ENCODE measurements around the gene MCTP1. TPM values are rescaled to one million over a fixed set of nuclear protein-coding genes. Genes with fewer than 3 reads are reported as not detected.

The MCTP1 gene
- total RNA-seq, 1 experiment from 2014 or later: 2.5 TPM

GRCh38 chr5:94699562-94699961 lies 585.3 kb downstream of the MCTP1 start:
- no peak overlapping the region for H3K4me2 ChIP-seq (ENCODE audit: insufficient read depth, insufficient read length, low read length)
- no peak overlapping the region for H2BK120ac ChIP-seq (ENCODE audit: low read depth, low read length, poor library complexity, severe bottlenecking)
- Mint-ChIP-seq H3K4me1 (no peaks in the 10 kb centered on the region), H3K27me3 (ENCODE audit: low read depth) (no peaks in the 10 kb centered on the region), H3K36me3 (ENCODE audit: insufficient read depth in 1 of 3, low read depth in 3 of 3) (peaks cover 16 to 21% (median 20%) of the 10 kb centered on the region in 3 experiments), H3K9me3 (no peaks in the 10 kb centered on the region; a peak in 2 of 5 replicates), H3K4me3 (no peak overlapping the region), H3K27ac (no peak overlapping the region)
- no peak overlapping the region for H4K8ac ChIP-seq (replicated peaks; ENCODE audit: insufficient read length, low read depth, low read length)
- H3K56ac ChIP-seq (ENCODE audit: insufficient read length, low read depth, low read length): no peak overlapping the region
- no peak overlapping the region for H3K18ac ChIP-seq (ENCODE audit: insufficient read length, low read depth, low read length)
- H4K20me1 ChIP-seq (ENCODE audit: control insufficient read depth, insufficient read depth, insufficient read length): no peaks in the 10 kb centered on the region
- H3K79me1 ChIP-seq (ENCODE audit: insufficient read depth, low read depth, low read length, poor library complexity, severe bottlenecking): no peaks in the 10 kb centered on the region
- no peak overlapping the region for H3K23ac ChIP-seq (ENCODE audit: insufficient read length, low read depth, low read length)
- H3T11ph ChIP-seq (ENCODE audit: low read length): no peak overlapping the region
- H4K91ac ChIP-seq (ENCODE audit: insufficient read length, low read depth, low read length): no peak overlapping the region
- DNase-seq: no peak
- no peaks in the 10 kb centered on the region for H3K9me3 ChIP-seq (ENCODE audit: control insufficient read depth, low read depth, low read length)
- H2BK5ac ChIP-seq (ENCODE audit: insufficient read length, low read length): no peak overlapping the region
- no peaks in the 10 kb centered on the region for H3K79me2 ChIP-seq (ENCODE audit: insufficient read depth, low read length)
- H2BK15ac ChIP-seq (ENCODE audit: low read depth, low read length): no peak overlapping the region
- H2BK20ac ChIP-seq (ENCODE audit: low read depth, low read length, poor library complexity, severe bottlenecking): no peak overlapping the region
- no peaks in the 10 kb centered on the region for H3K23me2 ChIP-seq (ENCODE audit: insufficient read length, low read depth, low read length, poor library complexity, severe bottlenecking)
- H3K27ac ChIP-seq (ENCODE audit: insufficient read length, low read depth, low read length): no peak overlapping the region
- H3K9ac ChIP-seq (ENCODE audit: extremely low read depth, insufficient read length, low read length): no peak overlapping the region
- TF ChIP-seq CTCF (conservative IDR thresholded peaks at IDR 0.05): no peak
- H3K4me1 ChIP-seq (ENCODE audit: insufficient read depth, low read length): no peaks in the 10 kb centered on the region
- WGBS (ENCODE audit: extremely low coverage, insufficient read length, low lambda C conversion rate): no CpG with 5 or more reads among the region's 2 CpGs
- no peak overlapping the region for H2AFZ ChIP-seq (ENCODE audit: low read length)
- no peak overlapping the region for H2BK12ac ChIP-seq (ENCODE audit: insufficient read length, low read depth, low read length)
- H2AK5ac ChIP-seq (ENCODE audit: insufficient read length, low read length): no peak overlapping the region
- H4K5ac ChIP-seq (ENCODE audit: insufficient read length, low read depth, low read length): no peak overlapping the region
- H3K4ac ChIP-seq (ENCODE audit: low read depth, low read length): no peak overlapping the region
- H3K14ac ChIP-seq (ENCODE audit: insufficient read depth, low read length): no peak overlapping the region
- H3K27me3 ChIP-seq (ENCODE audit: insufficient read depth, low read length): no peaks in the 10 kb centered on the region

Measured in H9 (cell line).